Suprapubic skin (tissue), 3 donors: ENCODE data around the gene NPAS3.

ENCODE experiments used
- CTCF ChIP-seq, 2 donors: fragments of 200-600 bp in 1 of 2; fragments of 450-650 bp in 1 of 2; sonication (generic) in 1 of 2; IDR thresholded peaks; one replicate each; pipeline ENCODE4 v1.5.1; 2016 to 2019; ENCODE audit warnings: antibody characterized with exemption in 2 of 2, mild to moderate bottlenecking in 1 of 2, moderate library complexity in 1 of 2
- EP300 ChIP-seq: sonication (generic); formaldehyde crosslinking; IDR thresholded peaks from one replicate; pipeline ENCODE4 v1.6.1; 2017; ENCODE audit warnings: antibody characterized with exemption
- POLR2A ChIP-seq, 2 donors: fragments of 450-650 bp; IDR thresholded peaks; one replicate each; pipeline ENCODE4 v1.6.1; 2017; ENCODE audit warnings: antibody characterized with exemption in 2 of 2, mild to moderate bottlenecking in 2 of 2, moderate library complexity in 2 of 2

GRCh38 chr14:33480071-33480886, 541.6 kb downstream of the NPAS3 start:
- no peak for TF ChIP-seq CTCF (IDR thresholded peaks at IDR 0.05)
- TF ChIP-seq EP300, result no peak
- TF ChIP-seq POLR2A (IDR thresholded peaks at IDR 0.05), result no peak
